ENCODE results near the gene MAP2.

GRCh38 chr2:209424781-209425470, 1.1 kb downstream of the MAP2 start:
- TF ChIP-seq, protein P1, sequence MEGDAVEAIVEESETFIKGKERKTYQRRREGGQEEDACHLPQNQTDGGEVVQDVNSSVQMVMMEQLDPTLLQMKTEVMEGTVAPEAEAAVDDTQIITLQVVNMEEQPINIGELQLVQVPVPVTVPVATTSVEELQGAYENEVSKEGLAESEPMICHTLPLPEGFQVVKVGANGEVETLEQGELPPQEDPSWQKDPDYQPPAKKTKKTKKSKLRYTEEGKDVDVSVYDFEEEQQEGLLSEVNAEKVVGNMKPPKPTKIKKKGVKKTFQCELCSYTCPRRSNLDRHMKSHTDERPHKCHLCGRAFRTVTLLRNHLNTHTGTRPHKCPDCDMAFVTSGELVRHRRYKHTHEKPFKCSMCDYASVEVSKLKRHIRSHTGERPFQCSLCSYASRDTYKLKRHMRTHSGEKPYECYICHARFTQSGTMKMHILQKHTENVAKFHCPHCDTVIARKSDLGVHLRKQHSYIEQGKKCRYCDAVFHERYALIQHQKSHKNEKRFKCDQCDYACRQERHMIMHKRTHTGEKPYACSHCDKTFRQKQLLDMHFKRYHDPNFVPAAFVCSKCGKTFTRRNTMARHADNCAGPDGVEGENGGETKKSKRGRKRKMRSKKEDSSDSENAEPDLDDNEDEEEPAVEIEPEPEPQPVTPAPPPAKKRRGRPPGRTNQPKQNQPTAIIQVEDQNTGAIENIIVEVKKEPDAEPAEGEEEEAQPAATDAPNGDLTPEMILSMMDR (IDR thresholded peaks at IDR 0.05), result no peak
- no peak for TF ChIP-seq POLR2A (IDR thresholded peaks at IDR 0.05)
- no peak for TF ChIP-seq POLR2AphosphoS5 (IDR thresholded peaks at IDR 0.05)
- no peak for TF ChIP-seq EP300 (IDR thresholded peaks at IDR 0.05)
